ENCODE data around the gene SLC11A1. TPM values are rescaled to one million over a fixed set of nuclear protein-coding genes. Genes with fewer than 3 reads are reported as not detected.
A peak's percentile ranks its signal among the peaks of the same experiment; 100 is the strongest.

Gene SLC11A1
- polyA plus RNA-seq, 6 donors from 2014 or later, result 0.82 to 2.4 (median 1.1) TPM

- peaks cover 44 to 60% (median 55%) of the 10 kb centered on the region in 3 donors for H3K4me1 Mint-ChIP-seq
- H3K36me3 Mint-ChIP-seq, result no peaks in the 10 kb centered on the region
- no peaks in the 10 kb centered on the region for H3K9me3 Mint-ChIP-seq
- H3K27ac Mint-ChIP-seq, result peak overlapping the region; percentile 89 to 97 (median 93)
- DNase-seq, result peak; percentile 88
- no peaks in the 10 kb centered on the region for H3K27me3 Mint-ChIP-seq
- peak overlapping the region; percentile 86 to 95 (median 87) for H3K4me3 Mint-ChIP-seq
- peak; percentile 83 to 84 for ATAC-seq (ENCODE audit: low read depth in 2 of 2)
Measured at GRCh38 chr2:218406209-218406948, 24.3 kb downstream of the SLC11A1 start.

- ATAC-seq (ENCODE audit: low read depth in 2 of 2), result no peak
- H3K27ac Mint-ChIP-seq, result peak overlapping the region in 5 of 6 donors; percentile 71 to 97 (median 91)
- H3K36me3 Mint-ChIP-seq, result no peaks in the 10 kb centered on the region
- H3K4me1 Mint-ChIP-seq, result peaks cover 37 to 53% (median 50%) of the 10 kb centered on the region in 3 donors
- H3K27me3 Mint-ChIP-seq, result no peaks in the 10 kb centered on the region
- H3K9me3 Mint-ChIP-seq, result no peaks in the 10 kb centered on the region
- no peak for DNase-seq
- peak overlapping the region; percentile 82 to 95 (median 87) for H3K4me3 Mint-ChIP-seq
Measured at GRCh38 chr2:218406949-218407618, 25.0 kb downstream of the SLC11A1 start.

- no peaks in the 10 kb centered on the region for H3K36me3 Mint-ChIP-seq
- no peaks in the 10 kb centered on the region for H3K27me3 Mint-ChIP-seq
- ATAC-seq (ENCODE audit: low read depth in 2 of 2) (no peak), DNase-seq (no peak)
- peaks cover 31 to 51% (median 48%) of the 10 kb centered on the region in 3 donors for H3K4me1 Mint-ChIP-seq
- H3K4me3 Mint-ChIP-seq, result peak overlapping the region in 4 of 8 donors; percentile 86 to 95 (median 87)
- no peaks in the 10 kb centered on the region for H3K9me3 Mint-ChIP-seq
- H3K27ac Mint-ChIP-seq, result peak overlapping the region in 3 of 6 donors; percentile 65 to 91 (median 76)
Measured at GRCh38 chr2:218407717-218408116, 25.6 kb downstream of the SLC11A1 start.

GRCh38 chr2:218418321-218418716 lies 36.2 kb downstream of the SLC11A1 start:
- no peak for ATAC-seq (ENCODE audit: low read depth in 2 of 2)

GRCh38 chr2:218418717-218419458 lies 36.8 kb downstream of the SLC11A1 start, which contains the start of gene VIL1:
VIL1 (plus strand) TSS chr2:218419123; CDS start chr2:218423779, 4,656 bp downstream.
- Mint-ChIP-seq H3K4me3 (no peak within 1 kb of the TSS), H3K27me3 (peaks cover 0 to 10% (median 0%) of the 10 kb centered on the region in 3 donors), H3K9me3 (no peaks in the 10 kb centered on the region), H3K4me1 (peaks cover 0 to 5% (median 0%) of the 10 kb centered on the region in 3 donors), H3K27ac (no peak within 1 kb of the TSS), H3K36me3 (no peaks in the 10 kb centered on the region)
- ATAC-seq (ENCODE audit: low read depth in 2 of 2), result no peak
- DNase-seq, result no peak

More at GRCh38 chr2:218418321-218418716, 36.2 kb downstream of the SLC11A1 start:
- H3K27ac Mint-ChIP-seq, result no peak overlapping the region
- DNase-seq, result no peak
- no peaks in the 10 kb centered on the region for H3K9me3 Mint-ChIP-seq
- H3K36me3 Mint-ChIP-seq, result no peaks in the 10 kb centered on the region
- peaks cover 0 to 10% (median 0%) of the 10 kb centered on the region in 3 donors for H3K27me3 Mint-ChIP-seq
- H3K4me3 Mint-ChIP-seq, result no peak overlapping the region
- peaks cover 0 to 5% (median 0%) of the 10 kb centered on the region in 3 donors for H3K4me1 Mint-ChIP-seq

- Mint-ChIP-seq H3K4me1 (peaks cover 0 to 5% (median 0%) of the 10 kb centered on the region in 3 donors), H3K36me3 (no peaks in the 10 kb centered on the region), H3K4me3 (no peak overlapping the region), H3K27ac (no peak overlapping the region), H3K9me3 (no peaks in the 10 kb centered on the region), H3K27me3 (peaks cover 0 to 10% (median 0%) of the 10 kb centered on the region in 3 donors)
- no peak for ATAC-seq (ENCODE audit: low read depth in 2 of 2)
- no peak for DNase-seq
Measured at GRCh38 chr2:218419630-218420216, 37.6 kb downstream of the SLC11A1 start.

- H3K36me3 Mint-ChIP-seq, result no peaks in the 10 kb centered on the region
Measured at GRCh38 chr2:218421027-218421426, 39.0 kb downstream of the SLC11A1 start.

GRCh38 chr2:218422403-218423086 lies 40.5 kb downstream of the SLC11A1 start:
- H3K27me3 Mint-ChIP-seq, result peaks cover 0 to 10% (median 0%) of the 10 kb centered on the region in 3 donors
- DNase-seq, result no peak
- no peak overlapping the region for H3K4me3 Mint-ChIP-seq
- no peaks in the 10 kb centered on the region for H3K9me3 Mint-ChIP-seq
- peak overlapping the region in 1 of 6 donors; percentile 62 for H3K27ac Mint-ChIP-seq
- no peak for ATAC-seq (ENCODE audit: low read depth in 2 of 2)
- H3K4me1 Mint-ChIP-seq, result peaks cover 0 to 5% (median 0%) of the 10 kb centered on the region in 3 donors
- no peaks in the 10 kb centered on the region for H3K36me3 Mint-ChIP-seq

More at GRCh38 chr2:218421027-218421426, 39.0 kb downstream of the SLC11A1 start:
- Mint-ChIP-seq H3K27ac (no peak overlapping the region), H3K27me3 (peaks cover 0 to 10% (median 0%) of the 10 kb centered on the region in 3 donors), H3K9me3 (no peaks in the 10 kb centered on the region), H3K4me1 (peaks cover 0 to 5% (median 0%) of the 10 kb centered on the region in 3 donors), H3K4me3 (no peak overlapping the region)
- ATAC-seq (ENCODE audit: low read depth in 2 of 2) (no peak), DNase-seq (no peak)

- Mint-ChIP-seq H3K4me1 (peaks cover 0 to 5% (median 0%) of the 10 kb centered on the region in 3 donors), H3K36me3 (no peaks in the 10 kb centered on the region), H3K27ac (peak overlapping the region in 1 of 6 donors; percentile 5), H3K9me3 (no peaks in the 10 kb centered on the region), H3K4me3 (no peak overlapping the region), H3K27me3 (peaks cover 0 to 10% (median 0%) of the 10 kb centered on the region in 3 donors)
- ATAC-seq (ENCODE audit: low read depth in 2 of 2) (no peak), DNase-seq (no peak)
Measured at GRCh38 chr2:218423584-218423983, 41.5 kb downstream of the SLC11A1 start.

GRCh38 chr2:218425531-218425930 lies 43.5 kb downstream of the SLC11A1 start:
- Mint-ChIP-seq H3K27me3 (peaks cover 0 to 19% (median 7%) of the 10 kb centered on the region in 3 donors), H3K4me1 (peaks cover 0 to 5% (median 0%) of the 10 kb centered on the region in 3 donors), H3K4me3 (no peak overlapping the region), H3K27ac (no peak overlapping the region), H3K36me3 (no peaks in the 10 kb centered on the region), H3K9me3 (no peaks in the 10 kb centered on the region)
- DNase-seq (no peak), ATAC-seq (ENCODE audit: low read depth in 2 of 2) (no peak)

- Mint-ChIP-seq H3K27me3 (peaks cover 0 to 18% (median 16%) of the 10 kb centered on the region in 3 donors), H3K27ac (no peak overlapping the region), H3K36me3 (no peaks in the 10 kb centered on the region), H3K4me1 (peaks cover 0 to 4% (median 0%) of the 10 kb centered on the region in 3 donors), H3K9me3 (no peaks in the 10 kb centered on the region), H3K4me3 (no peak overlapping the region)
- no peak for ATAC-seq (ENCODE audit: low read depth in 2 of 2)
- DNase-seq, result no peak
Measured at GRCh38 chr2:218427741-218428140, 45.7 kb downstream of the SLC11A1 start.

GRCh38 chr2:218428846-218429558 lies 46.9 kb downstream of the SLC11A1 start:
- DNase-seq (no peak), ATAC-seq (ENCODE audit: low read depth in 2 of 2) (no peak)
- Mint-ChIP-seq H3K27ac (no peak overlapping the region), H3K4me1 (peaks cover 0 to 4% (median 0%) of the 10 kb centered on the region in 3 donors), H3K9me3 (no peaks in the 10 kb centered on the region), H3K4me3 (no peak overlapping the region), H3K36me3 (no peaks in the 10 kb centered on the region), H3K27me3 (peaks cover 0 to 18% (median 16%) of the 10 kb centered on the region in 3 donors)
